SU-DHL-6 (cell line): Measurements from ENCODE around the gene DSCAML1.

Source experiments
- H2AFZ ChIP-seq: fragments of 200-600 bp; sonication (generic); 2 replicates; pipeline ENCODE4 v1.6.1; 2014; ENCODE audit warnings: low read depth, mild to moderate bottlenecking, moderate library complexity, mixed read lengths, antibody characterized with exemption, low read length; ENCODE audit not compliant: severe bottlenecking
- H3F3A ChIP-seq: fragments of 200-600 bp; shearing (Covaris generic); 2 replicates; pipeline ENCODE4 v1.6.0; 2016; ENCODE audit warnings: antibody characterized with exemption, mild to moderate bottlenecking; ENCODE audit not compliant: insufficient read depth
- H3K27ac ChIP-seq: fragments of 200-600 bp; sonication (generic); 2 replicates; pipeline ENCODE4 v1.5.1; 2016; ENCODE audit warnings: low read depth, mild to moderate bottlenecking, low read length, moderate library complexity, mixed read lengths
- H3K27me3 ChIP-seq: fragments of 200-600 bp; sonication (generic), shearing (Covaris generic); 2 replicates; pipeline ENCODE4 v1.6.0; 2014; ENCODE audit warnings: mild to moderate bottlenecking, low read length
- H3K36me3 ChIP-seq: fragments of 200-600 bp; sonication (generic); 2 replicates; pipeline ENCODE4 v1.6.1; 2014; ENCODE audit warnings: mild to moderate bottlenecking, low read length, mixed read lengths
- H3K4me2 ChIP-seq: fragments of 300-600, 200-600 bp; shearing (Covaris generic), sonication (generic); 2 replicates; pipeline ENCODE4 v1.6.0; 2014; ENCODE audit warnings: low read length, low read depth, mild to moderate bottlenecking; ENCODE audit not compliant: poor library complexity, severe bottlenecking
- H3K4me3 ChIP-seq: fragments of 200-600 bp; sonication (generic); 2 replicates; pipeline ENCODE4 v1.5.1; 2014; ENCODE audit warnings: antibody characterized with exemption, low read length, mild to moderate bottlenecking, mixed read lengths; ENCODE audit not compliant: insufficient read depth, poor library complexity, severe bottlenecking
- H3K79me2 ChIP-seq: fragments of 200-600 bp; sonication (generic); 2 replicates; pipeline ENCODE4 v1.6.1; 2014; ENCODE audit warnings: mild to moderate bottlenecking, low read length, moderate library complexity; ENCODE audit not compliant: insufficient read depth
- H3K9ac ChIP-seq: fragments of 200-600 bp; sonication (generic); 2 replicates; pipeline ENCODE4 v1.7.0; 2014; ENCODE audit warnings: mild to moderate bottlenecking, low read length
- H3K9me2 ChIP-seq: fragments of 200-600 bp; sonication (generic); replicated peaks from 2 replicates; pipeline ENCODE4 v1.6.1; 2014; ENCODE audit warnings: low read length; ENCODE audit not compliant: insufficient read depth
- H3K9me3 ChIP-seq: fragments of 200-600 bp; sonication (generic); 2 replicates; pipeline ENCODE4 v1.6.1; 2014; ENCODE audit warnings: low read length, mixed read lengths; ENCODE audit not compliant: insufficient read depth
- H4K20me1 ChIP-seq: fragments of 200-600 bp; sonication (generic); 2 replicates; pipeline ENCODE4 v1.6.1; 2014; ENCODE audit warnings: low read depth, mild to moderate bottlenecking, antibody characterized with exemption, low read length, moderate library complexity, mixed read lengths
- EZH2phosphoT487 ChIP-seq: fragments of 200-600 bp; sonication (generic), shearing (Covaris generic); conservative IDR thresholded peaks from 2 replicates; pipeline ENCODE4 v1.6.1; 2018; ENCODE audit warnings: mild to moderate bottlenecking, antibody characterized with exemption, low read length, moderate library complexity, mixed read lengths
- TF ChIP-seq, protein P1 (sequence below): fragments of 200-600 bp; sonication (generic); IDR thresholded peaks from one replicate; pipeline ENCODE4 v1.5.1; 2017; ENCODE audit warnings: antibody characterized with exemption, mild to moderate bottlenecking, low read length, moderate library complexity; ENCODE audit not compliant: insufficient read depth, poor library complexity, severe bottlenecking

The DSCAML1 gene

DNA sequence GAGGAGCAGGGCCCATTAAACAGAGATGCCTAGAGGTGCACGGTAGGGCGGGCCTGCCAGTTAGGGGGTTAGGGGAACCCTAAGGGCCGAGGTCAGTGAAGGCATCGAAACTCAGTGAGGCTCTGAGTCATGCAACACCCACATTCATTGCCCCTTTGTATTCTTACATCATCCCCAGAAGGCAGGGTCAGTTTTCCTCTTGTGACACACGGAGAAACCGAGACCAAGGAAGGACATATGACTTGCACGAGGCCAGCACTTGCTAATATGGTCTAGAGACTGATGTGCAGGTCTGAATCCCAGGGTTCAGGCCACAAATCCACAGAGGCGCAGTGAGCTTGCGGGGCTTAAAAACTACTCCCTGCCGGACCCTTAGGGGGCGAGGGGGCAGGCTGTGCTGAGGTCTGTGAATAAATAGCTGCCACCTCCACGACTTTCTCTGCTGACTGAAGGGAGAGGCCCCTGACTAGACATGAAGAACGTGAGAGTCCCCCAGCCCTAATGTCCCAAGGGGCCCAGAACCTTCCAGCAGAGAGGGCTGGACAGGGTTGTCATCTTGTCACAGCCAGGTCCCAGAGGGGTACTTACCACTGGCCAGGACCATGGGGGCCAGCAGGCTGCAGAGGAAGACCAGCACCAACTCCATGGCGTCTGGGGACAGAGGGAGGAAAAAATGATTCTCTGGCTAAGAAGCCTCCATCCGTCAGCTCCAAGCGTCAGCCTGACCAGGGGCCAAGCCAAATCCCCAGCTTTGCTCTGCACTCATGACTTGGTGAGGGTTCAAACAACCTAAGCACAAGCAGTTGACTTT is 45.3 kb upstream of the DSCAML1 start:
- Histone ChIP-seq H3K9me2 (no peaks in the 10 kb centered on the region), H3K9me3 (no peaks in the 10 kb centered on the region), H3K79me2 (no peaks in the 10 kb centered on the region), H2AFZ (no peak overlapping the region), H3K4me2 (no peak overlapping the region), H3F3A (no peaks in the 10 kb centered on the region), H4K20me1 (no peaks in the 10 kb centered on the region), H3K27ac (no peak overlapping the region), H3K36me3 (no peaks in the 10 kb centered on the region), H3K27me3 (no peaks in the 10 kb centered on the region), H3K4me3 (no peak overlapping the region), H3K9ac (no peak overlapping the region)
- TF ChIP-seq, protein P1, sequence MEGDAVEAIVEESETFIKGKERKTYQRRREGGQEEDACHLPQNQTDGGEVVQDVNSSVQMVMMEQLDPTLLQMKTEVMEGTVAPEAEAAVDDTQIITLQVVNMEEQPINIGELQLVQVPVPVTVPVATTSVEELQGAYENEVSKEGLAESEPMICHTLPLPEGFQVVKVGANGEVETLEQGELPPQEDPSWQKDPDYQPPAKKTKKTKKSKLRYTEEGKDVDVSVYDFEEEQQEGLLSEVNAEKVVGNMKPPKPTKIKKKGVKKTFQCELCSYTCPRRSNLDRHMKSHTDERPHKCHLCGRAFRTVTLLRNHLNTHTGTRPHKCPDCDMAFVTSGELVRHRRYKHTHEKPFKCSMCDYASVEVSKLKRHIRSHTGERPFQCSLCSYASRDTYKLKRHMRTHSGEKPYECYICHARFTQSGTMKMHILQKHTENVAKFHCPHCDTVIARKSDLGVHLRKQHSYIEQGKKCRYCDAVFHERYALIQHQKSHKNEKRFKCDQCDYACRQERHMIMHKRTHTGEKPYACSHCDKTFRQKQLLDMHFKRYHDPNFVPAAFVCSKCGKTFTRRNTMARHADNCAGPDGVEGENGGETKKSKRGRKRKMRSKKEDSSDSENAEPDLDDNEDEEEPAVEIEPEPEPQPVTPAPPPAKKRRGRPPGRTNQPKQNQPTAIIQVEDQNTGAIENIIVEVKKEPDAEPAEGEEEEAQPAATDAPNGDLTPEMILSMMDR = no peak

DNA sequence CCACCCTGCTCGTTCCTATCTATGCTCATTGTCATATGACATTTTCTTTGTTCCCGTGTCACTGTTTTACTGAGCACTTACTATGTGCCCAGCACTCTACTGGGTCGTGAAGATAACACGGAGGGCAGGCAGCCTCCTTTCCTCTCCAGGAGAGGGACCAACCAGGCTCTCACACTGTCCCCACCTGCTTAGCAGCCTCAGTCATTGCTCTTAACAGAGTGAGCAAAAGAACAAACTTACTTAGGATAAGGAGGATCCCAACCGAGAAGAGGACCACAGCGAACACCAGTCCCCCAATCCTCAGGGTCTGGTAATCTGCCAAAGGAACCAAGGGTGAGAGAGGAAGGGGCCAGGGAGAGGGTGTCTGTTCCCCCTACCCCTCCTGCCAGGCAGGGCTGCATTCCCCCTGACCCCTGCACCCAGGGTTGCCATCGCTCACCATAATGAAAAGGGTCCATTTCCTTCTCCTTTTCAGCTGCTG is 44.6 kb upstream of the DSCAML1 start:
- no peaks in the 10 kb centered on the region for H3K79me2 ChIP-seq
- no peaks in the 10 kb centered on the region for H3F3A ChIP-seq
- H4K20me1 ChIP-seq = no peaks in the 10 kb centered on the region
- TF ChIP-seq, protein P1 = no peak
- TF ChIP-seq EZH2phosphoT487 = no peak
- no peak overlapping the region for H3K27ac ChIP-seq
- no peaks in the 10 kb centered on the region for H3K27me3 ChIP-seq
- no peak overlapping the region for H3K9ac ChIP-seq
- H3K9me3 ChIP-seq = no peaks in the 10 kb centered on the region
- H3K9me2 ChIP-seq = no peaks in the 10 kb centered on the region
- no peaks in the 10 kb centered on the region for H3K36me3 ChIP-seq
- H3K4me2 ChIP-seq = no peak overlapping the region
- H2AFZ ChIP-seq = no peak overlapping the region
- no peak overlapping the region for H3K4me3 ChIP-seq

DNA sequence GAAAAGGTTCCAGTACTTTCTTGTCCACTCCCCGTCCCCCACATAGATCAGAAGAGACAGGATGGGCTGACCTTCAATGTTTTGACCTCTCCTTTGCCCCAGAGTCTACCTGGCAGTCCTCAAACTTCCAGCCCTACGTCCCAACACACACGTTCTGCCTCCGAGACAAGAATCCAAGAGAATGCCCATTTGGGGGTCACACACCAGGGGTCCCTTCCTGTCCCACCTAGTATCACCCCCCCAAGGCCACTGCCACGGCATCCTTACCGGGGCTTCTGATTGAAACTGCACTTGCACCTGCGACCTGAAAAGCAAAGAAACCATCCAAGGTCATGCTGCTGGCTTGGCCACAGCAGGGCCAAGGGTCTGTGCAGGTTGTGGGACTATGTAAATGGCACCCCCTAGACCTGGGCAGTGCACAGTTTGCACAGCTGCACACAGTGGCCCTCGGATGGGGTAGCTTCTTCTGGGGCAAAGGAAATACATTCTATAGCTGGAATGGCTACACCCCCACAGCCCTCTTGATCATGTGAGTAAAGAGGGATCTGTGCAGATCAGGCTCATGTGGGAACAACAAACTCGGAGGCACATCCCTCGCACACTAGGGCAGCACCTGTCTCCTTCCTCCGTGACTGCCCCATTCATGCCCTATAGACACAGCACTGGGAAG is 44.0 kb upstream of the DSCAML1 start:
- TF ChIP-seq, protein P1 = no peak
- no peak for TF ChIP-seq EZH2phosphoT487
- no peaks in the 10 kb centered on the region for H3K79me2 ChIP-seq
- no peak overlapping the region for H3K9ac ChIP-seq
- H3K27ac ChIP-seq = no peak overlapping the region
- H2AFZ ChIP-seq = no peak overlapping the region
- H4K20me1 ChIP-seq = no peaks in the 10 kb centered on the region
- H3K4me2 ChIP-seq = no peak overlapping the region
- no peaks in the 10 kb centered on the region for H3F3A ChIP-seq
- no peaks in the 10 kb centered on the region for H3K9me3 ChIP-seq
- H3K9me2 ChIP-seq = no peaks in the 10 kb centered on the region
- H3K36me3 ChIP-seq = no peaks in the 10 kb centered on the region
- H3K27me3 ChIP-seq = no peaks in the 10 kb centered on the region
- H3K4me3 ChIP-seq = no peak overlapping the region
